HepG2 (cell line): ENCODE results near the gene PDGFA. TPM values are rescaled to one million over a fixed set of nuclear protein-coding genes. Genes with fewer than 3 reads are reported as not detected.

ENCODE experiments used
- HIVEP1 ChIP-seq: sonication (generic); formaldehyde crosslinking; IDR thresholded peaks from 2 replicates; pipeline ENCODE4 v1.4.0; 2020; ENCODE audit warnings: mild to moderate bottlenecking, missing genetic modification reagents
- HOMEZ ChIP-seq: IDR thresholded peaks from 2 replicates; pipeline ENCODE4 v1.6.1; 2016; ENCODE audit warnings: low read depth
- HOXA5 ChIP-seq: sonication (generic); formaldehyde crosslinking; IDR thresholded peaks from 2 replicates; pipeline ENCODE4 v1.4.0; 2020; ENCODE audit warnings: missing genetic modification reagents
- HOXD1 ChIP-seq: sonication (generic); formaldehyde crosslinking; IDR thresholded peaks from 2 replicates; pipeline ENCODE4 v1.5.0; 2020; ENCODE audit warnings: missing genetic modification reagents
- IRX3 ChIP-seq: sonication (generic); formaldehyde crosslinking; IDR thresholded peaks from 2 replicates; pipeline ENCODE4 v1.8.1; 2023; ENCODE audit warnings: mild to moderate bottlenecking, low read depth, missing genetic modification reagents, borderline replicate concordance
- KLF15 ChIP-seq: sonication (generic); formaldehyde crosslinking; IDR thresholded peaks from 2 replicates; pipeline ENCODE4 v1.8.1; 2023; ENCODE audit warnings: borderline replicate concordance, mild to moderate bottlenecking, inconsistent platforms, missing genetic modification reagents, mixed read lengths
- LCORL ChIP-seq, 2 experiments: fragments of 450-650 bp in 1 of 2; sonication (generic) in 1 of 2; formaldehyde crosslinking in 1 of 2; IDR thresholded peaks; 2 replicates each; pipeline versions ENCODE4 v1.5.0 to v1.6.1; 2017 to 2020; ENCODE audit warnings: antibody characterized with exemption in 1 of 2, missing genetic modification reagents in 1 of 2
- MYC ChIP-seq: sonication (generic); formaldehyde crosslinking; IDR thresholded peaks from 2 replicates; pipeline ENCODE4 v1.9.0; 2021; ENCODE audit warnings: missing genetic modification reagents, borderline replicate concordance
- SAFB2 ChIP-seq: sonication (generic); formaldehyde crosslinking; IDR thresholded peaks from 2 replicates; pipeline ENCODE4 v1.5.1; 2020; ENCODE audit warnings: missing genetic modification reagents, low read depth, mild to moderate bottlenecking, borderline replicate concordance
- SIX4 ChIP-seq: sonication (generic); formaldehyde crosslinking; IDR thresholded peaks from 2 replicates; pipeline ENCODE4 v1.4.0; 2020; ENCODE audit warnings: missing genetic modification reagents
- TAF15 ChIP-seq: fragments of 200-400 bp; formaldehyde crosslinking; IDR thresholded peaks from one replicate; pipeline ENCODE4 v1.6.1; 2018; ENCODE audit warnings: mild to moderate bottlenecking, low read depth, low read length; ENCODE audit not compliant: poor library complexity, severe bottlenecking
- TEAD3 ChIP-seq: optimal IDR thresholded peaks from 2 replicates; pipeline ENCODE3; 2016; ENCODE audit warnings: borderline replicate concordance
- ZBTB8A ChIP-seq: sonication (generic); formaldehyde crosslinking; IDR thresholded peaks from 2 replicates; pipeline ENCODE4 v1.4.0; 2020; ENCODE audit warnings: mild to moderate bottlenecking, low read depth, missing genetic modification reagents, borderline replicate concordance
- ZFP36L1 ChIP-seq: sonication (generic); formaldehyde crosslinking; IDR thresholded peaks from 2 replicates; pipeline ENCODE4 v1.8.0; 2022; ENCODE audit warnings: mild to moderate bottlenecking, missing genetic modification reagents, moderate library complexity
- ZMAT3 ChIP-seq: sonication (generic); formaldehyde crosslinking; conservative IDR thresholded peaks from 2 replicates; pipeline ENCODE4 v1.7.0; 2021; ENCODE audit warnings: missing genetic modification reagents
- ZMYM3 ChIP-seq: sonication (generic); formaldehyde crosslinking; IDR thresholded peaks from 2 replicates; pipeline ENCODE4 v1.5.1; 2020; ENCODE audit warnings: mild to moderate bottlenecking, missing genetic modification reagents
- ZNF263 ChIP-seq: sonication (generic); formaldehyde crosslinking; IDR thresholded peaks from 2 replicates; pipeline ENCODE4 v1.4.0; 2020; ENCODE audit warnings: missing genetic modification reagents
- ZNF646 ChIP-seq: sonication (generic); formaldehyde crosslinking; IDR thresholded peaks from 2 replicates; pipeline ENCODE4 v1.9.0; 2021; ENCODE audit warnings: mild to moderate bottlenecking, missing genetic modification reagents
- ZNF75D ChIP-seq: sonication (generic); formaldehyde crosslinking; IDR thresholded peaks from 2 replicates; pipeline ENCODE4 v1.8.1; 2023; ENCODE audit warnings: missing genetic modification reagents, mild to moderate bottlenecking, borderline replicate concordance
- ZNF776 ChIP-seq: sonication (generic); formaldehyde crosslinking; IDR thresholded peaks from 2 replicates; pipeline ENCODE4 v1.4.0; 2020; ENCODE audit warnings: mild to moderate bottlenecking, missing genetic modification reagents
- polyA plus RNA-seq, 8 experiments: library from polyadenylated mRNA; depleted of rRNA in 3 of 8; stranded (reverse) in 7 of 8; unstranded in 1 of 8; fragments of >200 nt; fragmentation: Illumina TruSeq in 4 of 8; extraction: Trizol in 4 of 8; gene quantifications; 2 replicates each; pipeline versions ENCODE4 v1.2.1 to v1.2.3, GENCODE V29; 2011 to 2016; ENCODE audit warnings: low read depth in 4 of 8, missing spikeins in 1 of 8, mixed read lengths in 1 of 8; ENCODE audit not compliant: insufficient read depth in 1 of 8
- total RNA-seq, 5 experiments: library from RNA; depleted of rRNA; stranded (reverse); fragments of >200 nt; fragmentation: Illumina TruSeq; extraction: Trizol; gene quantifications; 2 replicates each; pipeline ENCODE4 v1.2.3, GENCODE V29; 2016; ENCODE audit warnings: low read depth in 1 of 5

PDGFA gene
- total and polyA plus RNA-seq, 2 of the 13 experiments (the other 11 are each of a cell fraction or from before 2014, with no cell fraction given) = 1.5 to 3.4 TPM

DNA sequence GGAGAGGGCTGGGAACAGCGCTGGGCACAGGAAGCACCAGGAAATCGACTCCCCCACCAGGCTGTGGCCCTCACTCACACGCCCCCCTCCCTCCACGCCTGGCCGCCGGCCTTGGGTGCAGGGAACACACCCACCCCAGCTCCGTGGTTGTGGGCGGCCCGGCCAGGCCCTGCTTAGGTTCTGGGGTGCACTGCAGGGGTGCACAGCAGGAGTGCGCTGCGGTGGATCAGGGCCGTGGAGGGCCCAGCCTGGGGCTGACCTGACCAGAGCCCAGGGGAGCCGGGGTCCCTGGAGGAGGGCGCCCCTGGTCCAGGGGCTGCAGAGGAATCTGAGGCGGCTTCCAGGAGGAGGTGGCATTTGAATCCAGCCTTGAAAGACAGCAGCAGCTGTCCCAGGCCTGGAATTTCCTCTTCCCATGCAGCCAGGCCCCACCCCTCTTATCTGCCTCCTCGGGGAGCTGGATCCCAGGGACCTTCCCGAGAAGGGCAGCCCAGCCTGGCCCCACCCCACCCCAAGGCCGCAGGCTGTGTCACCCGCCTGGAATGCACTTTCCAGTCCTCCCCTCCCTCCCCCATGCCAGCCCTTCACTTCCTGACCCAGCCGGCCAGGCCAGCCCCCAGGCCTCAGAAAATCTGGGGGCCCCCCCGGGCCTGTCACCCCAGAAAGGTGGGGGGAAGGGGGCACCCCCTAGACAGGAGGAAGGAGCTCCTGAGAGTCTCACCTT lies 18.4 kb upstream of the PDGFA start (continued):
- no peak for TF ChIP-seq ZNF776 (CRISPR knock-in tag)
- no peak for TF ChIP-seq SAFB2 (CRISPR knock-in tag)
- TF ChIP-seq ZNF75D (CRISPR knock-in tag) = no peak
- TF ChIP-seq TAF15 = no peak
- 0 out of 2 replicates have a peak, but pooled peaks have one; percentile 15 for TF ChIP-seq HOXA5
- no peak for TF ChIP-seq ZMAT3 (CRISPR knock-in tag)
- no peak for TF ChIP-seq SIX4 (CRISPR knock-in tag)
- TF ChIP-seq ZFP36L1 (CRISPR knock-in tag) = no peak
- TF ChIP-seq LCORL (IDR thresholded peaks at IDR 0.05) = no peak
- TF ChIP-seq LCORL (CRISPR knock-in tag; IDR thresholded peaks at IDR 0.05) = peak; percentile 91
- no peak for TF ChIP-seq IRX3 (CRISPR knock-in tag)
- peak; percentile 58; the same call in 1 of the 2 replicates for TF ChIP-seq ZNF263 (CRISPR knock-in tag)
- no peak for TF ChIP-seq KLF15
- no peak for TF ChIP-seq HOXD1 (CRISPR knock-in tag)
- TF ChIP-seq ZMYM3 (CRISPR knock-in tag) = no peak; the same call in 1 of the 2 replicates
- no peak for TF ChIP-seq ZNF646 (CRISPR knock-in tag)
- peak; percentile 98 for TF ChIP-seq TEAD3
- peak; percentile 41; the same call in 1 of the 2 replicates for TF ChIP-seq MYC
- TF ChIP-seq HIVEP1 (CRISPR knock-in tag) = no peak; the same call in 1 of the 2 replicates
- no peak for TF ChIP-seq HOMEZ (CRISPR knock-in tag)
- no peak for TF ChIP-seq ZBTB8A (CRISPR knock-in tag)
